ENCODE data around the gene LARP7. TPM values are rescaled to one million over a fixed set of nuclear protein-coding genes. Genes with fewer than 3 reads are reported as not detected.
"Not testable (repeated sequence)": the region's sequence is repeated elsewhere in the genome, so short reads cannot be mapped to it uniquely, and the experiment has no call there.

Gene LARP7
- total and polyA plus RNA-seq, 4 donors = 24.9 to 75.5 (median 36.0) TPM

DNA sequence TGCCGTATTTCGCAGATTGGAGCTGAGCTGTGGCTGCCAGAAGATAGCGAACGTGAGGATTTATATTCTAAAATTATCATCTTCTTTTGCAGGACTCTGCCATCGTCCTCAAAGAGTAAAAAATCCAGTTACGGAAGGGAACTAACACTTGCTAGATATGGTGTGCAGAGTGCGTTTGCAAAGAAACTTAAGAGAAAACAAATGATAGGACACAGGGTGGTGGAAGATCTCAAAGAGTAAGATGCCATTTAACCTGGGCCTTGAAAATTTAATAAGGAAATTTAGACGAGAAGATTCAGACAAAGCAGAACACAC, 566 bp downstream of the LARP7 start:
- 1% methylated on average over 8 of the region's 8 CpGs for WGBS, 2 donors
- no peak for ATAC-seq (ENCODE audit: insufficient read depth, low FRiP score)
- no peak for DNase-seq
- no peaks in the 10 kb centered on the region for H3K9me3 ChIP-seq (ENCODE audit: control insufficient read depth in 4 of 4, insufficient read depth in 3 of 4, low read length in 3 of 4)
- H3K36me3 ChIP-seq (ENCODE audit: control insufficient read depth in 4 of 4, insufficient read depth in 4 of 4, low read length in 4 of 4) = peaks cover 0 to 5% (median 3%) of the 10 kb centered on the region in 4 donors
- peak overlapping the region; percentile 93 to 94 for H3K27ac ChIP-seq (ENCODE audit: low read depth in 1 of 2, low read length in 1 of 2)
- H3K27me3 ChIP-seq (ENCODE audit: control insufficient read depth in 3 of 3, insufficient read depth in 3 of 3, low read length in 2 of 3) = no peaks in the 10 kb centered on the region
- H3K4me1 ChIP-seq (ENCODE audit: control insufficient read depth in 5 of 5, insufficient read depth in 5 of 5, low read length in 5 of 5) = peaks cover 2 to 16% (median 8%) of the 10 kb centered on the region in 5 donors
- peak overlapping the region; percentile 81 to 86 for H3K9ac ChIP-seq (ENCODE audit: insufficient read depth in 1 of 2, low read length in 2 of 2)
- peak overlapping the region; percentile 59 for H3K4me3 ChIP-seq
- TF ChIP-seq, protein P1, sequence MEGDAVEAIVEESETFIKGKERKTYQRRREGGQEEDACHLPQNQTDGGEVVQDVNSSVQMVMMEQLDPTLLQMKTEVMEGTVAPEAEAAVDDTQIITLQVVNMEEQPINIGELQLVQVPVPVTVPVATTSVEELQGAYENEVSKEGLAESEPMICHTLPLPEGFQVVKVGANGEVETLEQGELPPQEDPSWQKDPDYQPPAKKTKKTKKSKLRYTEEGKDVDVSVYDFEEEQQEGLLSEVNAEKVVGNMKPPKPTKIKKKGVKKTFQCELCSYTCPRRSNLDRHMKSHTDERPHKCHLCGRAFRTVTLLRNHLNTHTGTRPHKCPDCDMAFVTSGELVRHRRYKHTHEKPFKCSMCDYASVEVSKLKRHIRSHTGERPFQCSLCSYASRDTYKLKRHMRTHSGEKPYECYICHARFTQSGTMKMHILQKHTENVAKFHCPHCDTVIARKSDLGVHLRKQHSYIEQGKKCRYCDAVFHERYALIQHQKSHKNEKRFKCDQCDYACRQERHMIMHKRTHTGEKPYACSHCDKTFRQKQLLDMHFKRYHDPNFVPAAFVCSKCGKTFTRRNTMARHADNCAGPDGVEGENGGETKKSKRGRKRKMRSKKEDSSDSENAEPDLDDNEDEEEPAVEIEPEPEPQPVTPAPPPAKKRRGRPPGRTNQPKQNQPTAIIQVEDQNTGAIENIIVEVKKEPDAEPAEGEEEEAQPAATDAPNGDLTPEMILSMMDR (IDR thresholded peaks at IDR 0.05; ENCODE audit: control extremely low read depth, extremely low read depth) = no peak

DNA sequence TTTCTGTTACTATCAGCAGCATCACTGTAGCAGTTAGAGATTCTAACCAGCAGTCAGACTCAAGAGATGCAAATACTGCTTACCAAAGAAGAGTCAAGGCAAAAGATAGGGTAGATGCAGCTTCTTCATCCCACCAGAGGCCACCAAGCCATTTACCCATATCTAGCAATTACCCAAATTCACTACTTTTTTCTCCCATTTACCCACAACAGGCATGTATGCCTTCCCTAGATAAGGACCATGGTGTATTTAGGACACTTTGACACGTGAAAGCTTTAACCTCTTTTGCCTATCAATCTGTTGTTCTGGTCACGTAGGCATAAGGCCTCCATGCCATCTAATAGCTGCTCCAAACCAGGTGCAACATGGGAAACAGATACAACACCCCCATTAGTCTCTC, 5.6 kb downstream of the LARP7 start:
- H3K9me3 ChIP-seq (ENCODE audit: control insufficient read depth in 4 of 4, insufficient read depth in 3 of 4, low read length in 3 of 4) = no peaks in the 10 kb centered on the region
- peaks cover 0 to 18% (median 8%) of the 10 kb centered on the region in 5 donors for H3K4me1 ChIP-seq (ENCODE audit: control insufficient read depth in 5 of 5, insufficient read depth in 5 of 5, low read length in 5 of 5)
- H3K27me3 ChIP-seq (ENCODE audit: control insufficient read depth in 3 of 3, insufficient read depth in 3 of 3, low read length in 2 of 3) = no peaks in the 10 kb centered on the region
- 87 to 90% methylated on average over 2 of the region's 2 CpGs for WGBS, 2 donors
- no peak overlapping the region for H3K4me3 ChIP-seq
- TF ChIP-seq, protein P1 (IDR thresholded peaks at IDR 0.05; ENCODE audit: control extremely low read depth, extremely low read depth) = no peak
- peaks cover 3 to 20% (median 11%) of the 10 kb centered on the region in 4 donors for H3K36me3 ChIP-seq (ENCODE audit: control insufficient read depth in 4 of 4, insufficient read depth in 4 of 4, low read length in 4 of 4)
- DNase-seq = no peak
- no peak overlapping the region for H3K27ac ChIP-seq (ENCODE audit: low read depth in 1 of 2, low read length in 1 of 2)
- no peak overlapping the region for H3K9ac ChIP-seq (ENCODE audit: insufficient read depth in 1 of 2, low read length in 2 of 2)
- no peak for ATAC-seq (ENCODE audit: insufficient read depth, low FRiP score)

DNA sequence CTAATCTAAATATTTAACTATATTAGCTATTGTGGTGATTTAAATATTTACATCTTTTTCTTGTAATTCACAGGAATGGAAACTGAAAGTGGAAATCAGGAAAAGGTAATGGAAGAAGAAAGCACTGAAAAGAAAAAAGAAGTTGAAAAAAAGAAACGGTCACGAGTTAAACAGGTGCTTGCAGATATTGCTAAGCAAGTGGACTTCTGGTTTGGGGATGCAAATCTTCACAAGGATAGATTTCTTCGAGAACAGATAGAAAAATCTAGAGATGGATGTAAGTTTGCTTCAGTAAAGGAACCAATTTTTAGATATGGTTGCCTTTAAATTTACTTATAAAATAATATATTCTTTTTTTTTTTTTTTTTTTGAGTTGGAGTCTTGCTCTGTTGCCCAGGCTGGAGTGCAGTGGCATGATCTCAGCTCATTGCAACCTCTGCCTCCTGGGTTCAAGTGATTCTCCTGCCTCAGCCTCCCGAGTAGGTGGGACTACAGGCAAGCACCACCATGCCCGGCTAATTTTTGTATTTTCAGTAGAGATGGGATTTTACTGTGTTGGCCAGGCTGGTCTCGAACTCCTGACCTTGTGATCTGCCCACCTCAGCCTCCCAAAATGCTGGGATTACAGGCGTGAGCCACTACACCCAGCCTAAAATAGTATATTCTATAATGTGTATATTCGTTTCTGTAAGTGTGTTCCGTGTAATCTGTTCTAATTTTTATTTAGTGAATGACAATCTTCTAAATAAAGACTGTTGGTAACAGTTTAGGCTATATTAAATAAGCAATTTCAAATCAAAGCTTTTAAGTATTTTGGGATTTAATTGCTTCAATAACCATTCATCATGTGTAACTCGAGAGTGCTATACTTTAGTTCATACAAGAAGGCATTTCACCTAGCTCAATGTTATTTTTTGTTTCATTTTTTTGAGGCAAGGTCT, 7.9 kb downstream of the LARP7 start:
- H3K9me3 ChIP-seq (ENCODE audit: control insufficient read depth in 4 of 4, insufficient read depth in 3 of 4, low read length in 3 of 4); H3K4me1 ChIP-seq (ENCODE audit: control insufficient read depth in 5 of 5, insufficient read depth in 5 of 5, low read length in 5 of 5); ATAC-seq (ENCODE audit: insufficient read depth, low FRiP score); H3K4me3 ChIP-seq; H3K27ac ChIP-seq (ENCODE audit: low read depth in 1 of 2, low read length in 1 of 2); H3K9ac ChIP-seq (ENCODE audit: insufficient read depth in 1 of 2, low read length in 2 of 2); H3K27me3 ChIP-seq (ENCODE audit: control insufficient read depth in 3 of 3, insufficient read depth in 3 of 3, low read length in 2 of 3); DNase-seq: not testable (repeated sequence)
- WGBS, 2 donors = 87 to 92% methylated on average over 10 of the region's 10 CpGs
- H3K36me3 ChIP-seq (ENCODE audit: control insufficient read depth in 4 of 4, insufficient read depth in 4 of 4, low read length in 4 of 4) = peaks cover 9 to 30% (median 17%) of the 10 kb centered on the region in 4 donors

DNA sequence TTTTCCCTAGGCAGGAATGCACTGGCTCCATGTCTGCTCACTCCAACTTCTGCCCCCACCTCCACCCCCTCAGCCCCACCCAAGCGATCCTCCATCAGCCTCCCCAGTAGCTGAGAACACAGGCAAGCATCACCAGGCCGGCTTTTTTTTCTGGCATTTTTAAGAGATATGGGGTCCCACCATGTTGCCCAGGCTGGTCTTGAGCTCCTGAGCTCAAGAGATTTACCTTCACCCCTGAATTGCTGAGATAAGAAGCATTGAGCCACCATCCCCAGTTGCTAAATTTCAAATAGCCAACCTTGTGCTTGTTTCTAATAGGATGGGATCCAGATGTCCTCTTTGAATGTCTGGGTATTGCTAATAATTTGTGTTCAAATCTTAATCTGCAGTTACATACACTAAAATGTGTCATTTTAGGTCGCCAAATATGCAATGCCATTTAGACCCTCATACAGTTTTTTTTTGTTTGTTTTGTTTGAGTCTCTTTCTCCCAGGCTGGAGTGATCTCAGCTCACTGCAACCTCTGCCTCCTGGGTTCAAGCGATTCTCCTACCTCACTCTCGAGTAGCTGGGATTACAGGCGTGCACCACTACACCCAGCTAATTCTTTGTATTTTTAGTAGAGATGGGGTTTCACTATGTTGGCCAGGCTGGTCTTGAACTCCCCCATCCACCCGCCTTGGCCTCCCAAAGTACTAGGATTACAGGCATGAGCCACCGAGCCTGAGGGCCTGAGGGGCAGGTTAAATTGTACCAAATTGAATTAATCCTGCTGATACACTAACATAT, 8.8 kb downstream of the LARP7 start:
- Histone ChIP-seq H3K9ac (ENCODE audit: insufficient read depth in 1 of 2, low read length in 2 of 2) (no peak overlapping the region), H3K27me3 (ENCODE audit: control insufficient read depth in 3 of 3, insufficient read depth in 3 of 3, low read length in 2 of 3) (no peaks in the 10 kb centered on the region), H3K4me3 (no peak overlapping the region), H3K4me1 (ENCODE audit: control insufficient read depth in 5 of 5, insufficient read depth in 5 of 5, low read length in 5 of 5) (peaks cover 0 to 5% (median 0%) of the 10 kb centered on the region in 5 donors), H3K9me3 (ENCODE audit: control insufficient read depth in 4 of 4, insufficient read depth in 3 of 4, low read length in 3 of 4) (no peaks in the 10 kb centered on the region), H3K36me3 (ENCODE audit: control insufficient read depth in 4 of 4, insufficient read depth in 4 of 4, low read length in 4 of 4) (peaks cover 9 to 32% (median 17%) of the 10 kb centered on the region in 4 donors), H3K27ac (ENCODE audit: low read depth in 1 of 2, low read length in 1 of 2) (no peak overlapping the region)
- TF ChIP-seq, protein P1 (IDR thresholded peaks at IDR 0.05; ENCODE audit: control extremely low read depth, extremely low read depth) = no peak
- ATAC-seq (ENCODE audit: insufficient read depth, low FRiP score) = no peak
- DNase-seq = no peak
- WGBS, 2 donors = 85% methylated on average over 8 of the region's 8 CpGs
